C4-2B (cell line): Measurements from ENCODE around the gene ANLN.

Experiments used
- H3K27ac ChIP-seq: fragments of 450-650 bp; 2 replicates; pipeline ENCODE4 v1.5.1; 2017
- CTCF ChIP-seq: fragments of 450-650 bp; conservative IDR thresholded peaks from 2 replicates; pipeline ENCODE4 v1.5.1; 2017; ENCODE audit warnings: mild to moderate bottlenecking
- ZFX ChIP-seq: fragments of 450-650 bp; IDR thresholded peaks from 2 replicates; pipeline ENCODE4 v1.6.1; 2017

Gene ANLN

GRCh38 chr7:36387435-36388231 is 2.0 kb upstream of the ANLN start:
- H3K27ac ChIP-seq, result no peak overlapping the region

GRCh38 chr7:36388423-36388822 is 1.2 kb upstream of the ANLN start:
- no peak overlapping the region for H3K27ac ChIP-seq

More at GRCh38 chr7:36387435-36388231, 2.0 kb upstream of the ANLN start:
- TF ChIP-seq ZFX, result no peak
- TF ChIP-seq CTCF, result no peak

GRCh38 chr7:36390199-36391090 is 783 bp downstream of the ANLN start:
- TF ChIP-seq CTCF (no peak), ZFX (peak; percentile 87)
- peak overlapping the region; percentile 97 for H3K27ac ChIP-seq

More at GRCh38 chr7:36388423-36388822, 1.2 kb upstream of the ANLN start:
- TF ChIP-seq ZFX (no peak), CTCF (no peak)

- TF ChIP-seq CTCF (no peak), ZFX (no peak)
- no peak overlapping the region for H3K27ac ChIP-seq
Observed at GRCh38 chr7:36391436-36392198, 2.0 kb downstream of the ANLN start.

- no peak overlapping the region for H3K27ac ChIP-seq
Observed at GRCh38 chr7:36393826-36394225, 4.2 kb downstream of the ANLN start.

More at GRCh38 chr7:36393826-36394225, 4.2 kb downstream of the ANLN start:
- TF ChIP-seq ZFX (no peak), CTCF (no peak)
